Fibroblast of lung (primary cell): ENCODE results near the gene DUSP28. TPM values are rescaled to one million over a fixed set of nuclear protein-coding genes. Genes with fewer than 3 reads are reported as not detected.

Experiments used
- DNase-seq, 2 donors: peaks; one replicate each; pipeline versions ENCODE4 v3.0.0 to v3.0.0-alpha.2; 2010; ENCODE audit warnings: low read depth in 2 of 2
- H2AFZ ChIP-seq: 2 replicates; pipeline ENCODE4 v1.5.1; 2012; ENCODE audit warnings: low read length, control low read depth, inconsistent platforms
- H3K27ac ChIP-seq: 2 replicates; pipeline ENCODE4 v1.5.1; 2011; ENCODE audit warnings: low read length, control low read depth; ENCODE audit not compliant: insufficient read depth
- H3K27me3 ChIP-seq: 2 replicates; pipeline ENCODE4 v1.5.1; 2011; ENCODE audit warnings: mild to moderate bottlenecking, low read length; ENCODE audit not compliant: control insufficient read depth, insufficient read depth
- H3K36me3 ChIP-seq: 2 replicates; pipeline ENCODE4 v1.5.1; 2011; ENCODE audit warnings: low read length; ENCODE audit not compliant: control insufficient read depth, insufficient read depth
- H3K4me1 ChIP-seq: 2 replicates; pipeline ENCODE4 v1.5.1; 2011; ENCODE audit warnings: low read length; ENCODE audit not compliant: control insufficient read depth, insufficient read depth; ENCODE audit errors: extremely low read depth
- H3K4me2 ChIP-seq: 2 replicates; pipeline ENCODE4 v1.5.1; 2011; ENCODE audit warnings: low read length, control low read depth; ENCODE audit not compliant: insufficient read depth; ENCODE audit errors: extremely low read depth
- H3K4me3 ChIP-seq, 4 experiments: fragments of 200-600 bp in 1 of 4; sonication (generic) in 1 of 4; replicated peaks in 1 of 4; 2 replicates each; pipeline ENCODE4 v1.5.1; 2011 to 2016; ENCODE audit warnings: low read length in 4 of 4, low read depth in 3 of 4, mild to moderate bottlenecking in 3 of 4, control low read depth in 2 of 4, inconsistent platforms in 1 of 4, mixed read lengths in 1 of 4; ENCODE audit not compliant: insufficient read depth in 1 of 4; ENCODE audit errors: control extremely low read depth in 1 of 4
- H3K79me2 ChIP-seq: 2 replicates; pipeline ENCODE4 v1.5.1; 2012; ENCODE audit warnings: mild to moderate bottlenecking, low read length, inconsistent platforms; ENCODE audit not compliant: control insufficient read depth, insufficient read depth
- H3K9ac ChIP-seq: 2 replicates; pipeline ENCODE4 v1.5.1; 2011; ENCODE audit warnings: mild to moderate bottlenecking, low read length, control low read depth; ENCODE audit not compliant: insufficient read depth
- H3K9me3 ChIP-seq: 2 replicates; pipeline ENCODE4 v1.5.1; 2012; ENCODE audit warnings: low read depth, low read length; ENCODE audit not compliant: control insufficient read depth, insufficient read depth
- H4K20me1 ChIP-seq: 2 replicates; pipeline ENCODE4 v1.5.1; 2011; ENCODE audit warnings: low read length; ENCODE audit not compliant: control insufficient read depth, insufficient read depth; ENCODE audit errors: extremely low read depth
- CTCF ChIP-seq, 2 donors: IDR thresholded peaks in 1 of 2; conservative IDR thresholded peaks in 1 of 2; 1 replicate in 1 of 2; 2 replicates in 1 of 2; pipeline ENCODE4 v1.5.1; 2011 to 2012; ENCODE audit warnings: low read length in 2 of 2, control low read depth in 1 of 2, inconsistent platforms in 1 of 2, low read depth in 1 of 2, mild to moderate bottlenecking in 1 of 2
- EZH2 ChIP-seq: IDR thresholded peaks from 2 replicates; pipeline ENCODE4 v1.5.1; 2012; ENCODE audit warnings: low read length, control low read depth, mild to moderate bottlenecking; ENCODE audit errors: missing control alignments
- polyA plus RNA-seq, 2 donors: library from polyadenylated mRNA; depleted of rRNA in 1 of 2; stranded (reverse) in 1 of 2; unstranded in 1 of 2; fragments of >200 nt; gene quantifications; 2 replicates each; pipeline ENCODE4 v1.2.1, GENCODE V29; 2011 to 2012; ENCODE audit warnings: missing spikeins in 1 of 2
- total RNA-seq: library from RNA; depleted of rRNA; stranded (reverse); fragments of >200 nt; gene quantifications from 2 replicates; pipeline ENCODE4 v1.2.1, GENCODE V29; 2014

Gene DUSP28
- total and polyA plus RNA-seq, 2 donors (not counting 1 experiment from before 2014, with no cell fraction given), result 2.5 to 3.9 TPM

- Histone ChIP-seq H3K4me1 (peaks cover 23% of the 10 kb centered on the region), H3K9ac (peak within 1 kb of the TSS; percentile 59), H2AFZ (peak within 1 kb of the TSS; percentile 47), H3K27ac (peak within 1 kb of the TSS; percentile 57), H3K79me2 (peaks cover 5% of the 10 kb centered on the region), H3K4me3 (peak within 1 kb of the TSS; percentile 68 to 75 (median 73)), H3K27me3 (no peaks in the 10 kb centered on the region), H3K36me3 (no peaks in the 10 kb centered on the region), H3K4me2 (peak within 1 kb of the TSS; percentile 94), H3K9me3 (no peaks in the 10 kb centered on the region), H4K20me1 (no peaks in the 10 kb centered on the region)
- no peak for TF ChIP-seq EZH2
- TF ChIP-seq CTCF (conservative IDR thresholded peaks at IDR 0.05 in 1 of 2, IDR thresholded peaks at IDR 0.05 in 1 of 2; ENCODE audit: low read depth in 1 of 2, low read length in 2 of 2), result no peak
- DNase-seq, result peak; percentile 20 to 29
These were observed 7.9 kb downstream of the DUSP28 start, which contains the start of gene RNPEPL1 for GRCh38 chr2:240567872-240568677. RNPEPL1 (plus strand) TSS chr2:240568484; CDS start chr2:240568587, 103 bp downstream.

DNA sequence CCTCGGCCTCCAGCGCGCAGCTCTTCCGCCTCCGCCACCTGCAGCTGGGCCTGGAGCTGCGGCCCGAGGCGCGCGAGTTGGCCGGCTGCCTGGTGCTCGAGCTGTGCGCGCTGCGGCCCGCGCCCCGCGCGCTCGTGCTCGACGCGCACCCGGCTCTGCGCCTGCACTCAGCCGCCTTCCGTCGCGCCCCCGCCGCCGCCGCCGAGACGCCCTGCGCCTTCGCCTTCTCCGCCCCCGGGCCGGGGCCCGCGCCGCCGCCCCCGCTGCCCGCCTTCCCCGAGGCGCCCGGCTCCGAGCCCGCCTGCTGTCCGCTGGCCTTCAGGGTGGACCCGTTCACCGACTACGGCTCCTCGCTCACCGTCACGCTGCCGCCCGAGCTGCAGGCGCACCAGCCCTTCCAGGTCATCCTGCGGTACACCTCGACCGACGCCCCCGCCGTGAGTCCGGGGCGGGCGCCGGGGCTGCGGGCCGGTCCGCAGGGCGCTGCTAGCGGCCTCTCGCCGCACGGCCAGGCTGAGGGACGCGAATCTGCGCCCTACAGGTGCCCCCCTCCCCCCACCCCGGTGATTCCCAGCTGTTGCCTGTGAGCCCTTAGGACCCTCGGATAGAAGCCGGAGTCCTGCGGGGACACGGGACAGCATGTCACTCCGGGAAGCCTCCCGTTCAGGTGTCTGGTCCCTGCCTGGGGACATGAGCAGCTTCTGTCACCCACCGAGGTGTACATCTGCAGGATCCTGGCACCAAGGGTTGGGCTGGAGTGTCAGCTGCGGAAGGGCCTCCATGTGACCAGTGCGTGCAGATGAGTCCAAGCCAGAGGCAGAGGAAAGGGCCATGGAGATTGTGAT is 8.7 kb downstream of the DUSP28 start:
- H3K27me3 ChIP-seq, result no peaks in the 10 kb centered on the region
- TF ChIP-seq EZH2, result no peak
- no peak for TF ChIP-seq CTCF (conservative IDR thresholded peaks at IDR 0.05 in 1 of 2, IDR thresholded peaks at IDR 0.05 in 1 of 2; ENCODE audit: low read depth in 1 of 2, low read length in 2 of 2)
- H3K4me3 ChIP-seq, result peak overlapping the region; percentile 49 to 70 (median 62)
- H3K79me2 ChIP-seq, result peaks cover 5% of the 10 kb centered on the region
- no peaks in the 10 kb centered on the region for H3K36me3 ChIP-seq
- no peaks in the 10 kb centered on the region for H3K9me3 ChIP-seq
- no peaks in the 10 kb centered on the region for H4K20me1 ChIP-seq
- peak overlapping the region; percentile 59 for H3K9ac ChIP-seq
- no peak overlapping the region for H2AFZ ChIP-seq
- H3K4me2 ChIP-seq, result peak overlapping the region; percentile 94
- peaks cover 23% of the 10 kb centered on the region for H3K4me1 ChIP-seq
- peak; percentile 62 to 65 for DNase-seq
- H3K27ac ChIP-seq, result no peak overlapping the region

DNA sequence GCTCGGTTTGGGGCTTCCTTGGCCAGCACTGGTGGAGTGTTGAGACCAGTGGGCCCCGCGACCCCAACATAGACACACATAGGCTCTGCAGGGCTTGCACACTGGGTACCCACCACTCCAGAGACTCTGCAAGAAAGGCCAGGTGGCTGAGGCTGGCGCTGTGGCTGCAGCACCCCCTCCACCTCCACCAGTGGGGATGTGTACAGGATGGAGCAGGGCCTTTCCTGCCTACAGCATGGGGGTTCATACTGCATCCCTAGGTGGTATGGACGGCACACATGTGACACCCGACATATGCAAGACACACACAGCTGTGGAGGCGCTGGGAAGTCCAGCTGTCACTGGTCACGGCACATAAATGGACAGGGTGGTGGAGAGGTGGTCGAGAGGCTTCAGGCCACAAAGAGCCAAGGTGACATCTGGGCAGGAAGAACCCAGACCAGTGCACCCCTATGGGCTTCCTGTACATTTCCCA is 9.4 kb downstream of the DUSP28 start:
- TF ChIP-seq EZH2 (no peak), CTCF (conservative IDR thresholded peaks at IDR 0.05 in 1 of 2, IDR thresholded peaks at IDR 0.05 in 1 of 2; ENCODE audit: low read depth in 1 of 2, low read length in 2 of 2) (no peak)
- Histone ChIP-seq H3K9me3 (no peaks in the 10 kb centered on the region), H3K4me2 (peak overlapping the region; percentile 94), H3K27me3 (no peaks in the 10 kb centered on the region), H3K4me1 (peaks cover 23% of the 10 kb centered on the region), H3K79me2 (peaks cover 5% of the 10 kb centered on the region), H2AFZ (no peak overlapping the region), H3K27ac (no peak overlapping the region), H3K9ac (peak overlapping the region; percentile 59), H4K20me1 (no peaks in the 10 kb centered on the region), H3K4me3 (peak overlapping the region; percentile 49 to 70 (median 62)), H3K36me3 (no peaks in the 10 kb centered on the region)
- no peak for DNase-seq
